Measurements from ENCODE around the gene RBL1. TPM values are rescaled to one million over a fixed set of nuclear protein-coding genes. Genes with fewer than 3 reads are reported as not detected.
"Not testable (repeated sequence)": the region's sequence is repeated elsewhere in the genome, so short reads cannot be mapped to it uniquely, and the experiment has no call there.

RBL1 gene
- total RNA-seq, 3 donors from 2014 or later (not counting 1 experiment from before 2014, with no cell fraction given) = 21.0 to 28.4 (median 22.2) TPM

- peaks cover 17% of the 10 kb centered on the region for H3K36me3 ChIP-seq (ENCODE audit: control insufficient read depth, insufficient read depth, low read length)
- ATAC-seq = no peak
- DNase-seq = peak in 1 of 2 donors; percentile 61
- TF ChIP-seq, protein P1, sequence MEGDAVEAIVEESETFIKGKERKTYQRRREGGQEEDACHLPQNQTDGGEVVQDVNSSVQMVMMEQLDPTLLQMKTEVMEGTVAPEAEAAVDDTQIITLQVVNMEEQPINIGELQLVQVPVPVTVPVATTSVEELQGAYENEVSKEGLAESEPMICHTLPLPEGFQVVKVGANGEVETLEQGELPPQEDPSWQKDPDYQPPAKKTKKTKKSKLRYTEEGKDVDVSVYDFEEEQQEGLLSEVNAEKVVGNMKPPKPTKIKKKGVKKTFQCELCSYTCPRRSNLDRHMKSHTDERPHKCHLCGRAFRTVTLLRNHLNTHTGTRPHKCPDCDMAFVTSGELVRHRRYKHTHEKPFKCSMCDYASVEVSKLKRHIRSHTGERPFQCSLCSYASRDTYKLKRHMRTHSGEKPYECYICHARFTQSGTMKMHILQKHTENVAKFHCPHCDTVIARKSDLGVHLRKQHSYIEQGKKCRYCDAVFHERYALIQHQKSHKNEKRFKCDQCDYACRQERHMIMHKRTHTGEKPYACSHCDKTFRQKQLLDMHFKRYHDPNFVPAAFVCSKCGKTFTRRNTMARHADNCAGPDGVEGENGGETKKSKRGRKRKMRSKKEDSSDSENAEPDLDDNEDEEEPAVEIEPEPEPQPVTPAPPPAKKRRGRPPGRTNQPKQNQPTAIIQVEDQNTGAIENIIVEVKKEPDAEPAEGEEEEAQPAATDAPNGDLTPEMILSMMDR (IDR thresholded peaks at IDR 0.05) = no peak
- WGBS (ENCODE audit: insufficient coverage) = 95% methylated on average over 6 of the region's 7 CpGs
- intact Hi-C loops (cut with micrococcal nuclease) = no loop called here
- no peaks in the 10 kb centered on the region for H3K27me3 Mint-ChIP-seq (ENCODE audit: low read depth in 2 of 2)
- no peaks in the 10 kb centered on the region for H3K36me3 Mint-ChIP-seq
- H3K27ac ChIP-seq (ENCODE audit: low read length) = no peak overlapping the region
- H3K9me3 ChIP-seq (ENCODE audit: control insufficient read depth, insufficient read depth, low read length) = no peaks in the 10 kb centered on the region
- no peaks in the 10 kb centered on the region for H3K27me3 ChIP-seq (ENCODE audit: control insufficient read depth, insufficient read depth, low read length)
- H3K27ac Mint-ChIP-seq = no peak overlapping the region
- no peak overlapping the region for H3K4me3 ChIP-seq (ENCODE audit: low read length)
- H3K4me1 Mint-ChIP-seq = no peaks in the 10 kb centered on the region
- H3K4me3 Mint-ChIP-seq = no peak overlapping the region
- H3K9me3 Mint-ChIP-seq = no peaks in the 10 kb centered on the region
- H3K4me1 ChIP-seq (ENCODE audit: control insufficient read depth, insufficient read depth, low read length) = no peaks in the 10 kb centered on the region
These were observed 97.1 kb downstream of the RBL1 start for GRCh38 chr20:36998652-36999051.

GRCh38 chr20:36997121-36997520 lies 98.7 kb downstream of the RBL1 start:
- DNase-seq = no peak
- H3K4me1 Mint-ChIP-seq = peaks cover 0 to 5% of the 10 kb centered on the region in 2 donors
- H3K9me3 Mint-ChIP-seq = peaks cover 2 to 3% of the 10 kb centered on the region in 2 donors
- Histone ChIP-seq H3K27ac (ENCODE audit: low read length) (no peak overlapping the region), H3K27me3 (ENCODE audit: control insufficient read depth, insufficient read depth, low read length) (no peaks in the 10 kb centered on the region), H3K4me1 (ENCODE audit: control insufficient read depth, insufficient read depth, low read length) (no peaks in the 10 kb centered on the region), H3K9me3 (ENCODE audit: control insufficient read depth, insufficient read depth, low read length) (peaks cover 7% of the 10 kb centered on the region), H3K4me3 (ENCODE audit: low read length) (no peak overlapping the region), H3K36me3 (ENCODE audit: control insufficient read depth, insufficient read depth, low read length) (peaks cover 12% of the 10 kb centered on the region)
- no peaks in the 10 kb centered on the region for H3K27me3 Mint-ChIP-seq (ENCODE audit: low read depth in 2 of 2)
- H3K4me3 Mint-ChIP-seq = no peak overlapping the region
- 100% methylated on average over 1 of the region's 1 CpG for WGBS (ENCODE audit: insufficient coverage)
- no peak for ATAC-seq
- intact Hi-C loops (cut with micrococcal nuclease) = no loop called here
- no peaks in the 10 kb centered on the region for H3K36me3 Mint-ChIP-seq
- TF ChIP-seq, protein P1 (IDR thresholded peaks at IDR 0.05) = no peak
- H3K27ac Mint-ChIP-seq = no peak overlapping the region

GRCh38 chr20:36994221-36994620 lies 101.6 kb downstream of the RBL1 start:
- H3K9me3 Mint-ChIP-seq; H3K4me3 Mint-ChIP-seq; ATAC-seq; H3K27me3 Mint-ChIP-seq (ENCODE audit: low read depth in 2 of 2); H3K4me1 ChIP-seq (ENCODE audit: control insufficient read depth, insufficient read depth, low read length); H3K36me3 Mint-ChIP-seq; H3K9me3 ChIP-seq (ENCODE audit: control insufficient read depth, insufficient read depth, low read length); DNase-seq; intact Hi-C loops (cut with micrococcal nuclease); H3K27ac ChIP-seq (ENCODE audit: low read length); H3K27me3 ChIP-seq (ENCODE audit: control insufficient read depth, insufficient read depth, low read length); H3K4me3 ChIP-seq (ENCODE audit: low read length); H3K36me3 ChIP-seq (ENCODE audit: control insufficient read depth, insufficient read depth, low read length): not testable (repeated sequence)
- Mint-ChIP-seq H3K4me1 (peaks cover 0 to 10% of the 10 kb centered on the region in 2 donors), H3K27ac (peak overlapping the region in 1 of 2 donors; percentile 35)
- WGBS (ENCODE audit: insufficient coverage) = 94% methylated on average over 4 of the region's 4 CpGs

DNA sequence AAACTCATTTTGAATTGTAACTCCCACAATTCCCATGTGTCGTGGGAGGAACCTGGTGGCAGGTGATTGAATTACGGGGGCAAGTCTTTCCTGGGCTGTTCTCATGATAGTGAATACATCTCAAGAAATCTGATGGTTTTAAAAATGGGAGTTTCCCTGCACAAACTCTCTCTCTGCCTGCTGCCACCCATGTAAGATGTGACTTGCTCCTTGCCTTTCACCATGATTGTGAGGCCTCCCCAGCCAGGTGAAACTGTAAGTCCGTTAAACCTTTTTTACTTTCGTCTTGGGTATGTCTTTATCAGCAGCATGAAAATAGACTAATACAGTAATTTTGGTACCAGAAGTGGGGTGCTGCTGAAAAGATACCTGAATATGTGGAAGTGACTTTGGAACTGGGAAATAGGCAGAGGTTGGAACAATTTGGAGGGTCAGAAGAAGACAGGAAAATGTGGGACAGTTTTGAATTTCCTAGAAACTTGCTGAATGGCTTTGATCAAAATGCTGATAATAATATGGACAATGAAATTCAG lies 102.9 kb downstream of the RBL1 start:
- Histone ChIP-seq H3K4me3 (ENCODE audit: low read length) (no peak overlapping the region), H3K4me1 (ENCODE audit: control insufficient read depth, insufficient read depth, low read length) (peaks cover 9% of the 10 kb centered on the region), H3K9me3 (ENCODE audit: control insufficient read depth, insufficient read depth, low read length) (peaks cover 7% of the 10 kb centered on the region), H3K36me3 (ENCODE audit: control insufficient read depth, insufficient read depth, low read length) (peaks cover 7% of the 10 kb centered on the region), H3K27ac (ENCODE audit: low read length) (no peak overlapping the region), H3K27me3 (ENCODE audit: control insufficient read depth, insufficient read depth, low read length) (no peaks in the 10 kb centered on the region)
- H3K27me3 Mint-ChIP-seq (ENCODE audit: low read depth in 2 of 2) = no peaks in the 10 kb centered on the region
- TF ChIP-seq, protein P1 (IDR thresholded peaks at IDR 0.05) = no peak
- intact Hi-C loops (cut with micrococcal nuclease) = no loop called here
- ATAC-seq = no peak
- WGBS (ENCODE audit: insufficient coverage) = 98% methylated on average over 4 of the region's 4 CpGs
- H3K9me3 Mint-ChIP-seq = peaks cover 2 to 3% of the 10 kb centered on the region in 2 donors
- no peak for DNase-seq
- no peaks in the 10 kb centered on the region for H3K36me3 Mint-ChIP-seq
- no peak overlapping the region for H3K4me3 Mint-ChIP-seq
- H3K27ac Mint-ChIP-seq = no peak overlapping the region
- H3K4me1 Mint-ChIP-seq = peaks cover 9 to 22% of the 10 kb centered on the region in 2 donors
